Measurements from ENCODE around the gene TMEM231. TPM values are rescaled to one million over a fixed set of nuclear protein-coding genes. Genes with fewer than 3 reads are reported as not detected.
"Not testable (repeated sequence)": the region's sequence is repeated elsewhere in the genome, so short reads cannot be mapped to it uniquely, and the experiment has no call there.

Gene TMEM231
- total RNA-seq, 1 experiment from 2014 or later, result 3.4 TPM

DNA sequence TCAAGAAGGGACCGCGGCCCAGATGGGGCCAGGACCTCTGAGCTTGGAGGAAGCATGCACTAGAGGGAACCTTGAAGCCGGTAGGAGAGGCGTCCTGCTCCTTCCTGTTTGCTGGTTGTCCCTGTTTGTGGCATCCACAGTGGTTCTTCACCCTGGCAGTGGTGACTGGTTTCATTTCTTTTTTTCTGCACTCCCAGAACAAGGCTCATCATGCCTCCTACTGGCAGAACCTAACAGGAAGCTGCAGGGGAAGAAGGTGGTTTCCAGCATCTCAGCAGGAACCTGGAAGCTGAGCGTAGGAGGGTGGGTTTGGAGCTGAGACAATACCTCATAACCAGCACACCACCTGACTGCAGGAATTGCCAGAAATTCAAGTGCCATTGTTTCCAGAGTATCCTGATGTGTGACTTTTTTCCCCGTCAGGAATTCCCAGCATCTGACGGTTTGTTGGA is 5.8 kb downstream of the TMEM231 start:
- Histone ChIP-seq H3K23ac (ENCODE audit: insufficient read length, low read depth, low read length) (no peak overlapping the region), H2BK15ac (ENCODE audit: low read depth, low read length) (no peak overlapping the region), H3K4ac (ENCODE audit: low read depth, low read length) (no peak overlapping the region), H4K8ac (replicated peaks; ENCODE audit: insufficient read length, low read depth, low read length) (no peak overlapping the region), H3K79me2 (ENCODE audit: insufficient read depth, low read length) (no peaks in the 10 kb centered on the region), H2BK5ac (ENCODE audit: insufficient read length, low read length) (no peak overlapping the region), H3K27me3 (ENCODE audit: insufficient read depth, low read length) (no peaks in the 10 kb centered on the region), H2BK120ac (ENCODE audit: low read depth, low read length, poor library complexity, severe bottlenecking) (no peak overlapping the region), H4K91ac (ENCODE audit: insufficient read length, low read depth, low read length) (no peak overlapping the region), H3K9ac (ENCODE audit: extremely low read depth, insufficient read length, low read length) (no peak overlapping the region), H4K20me1 (ENCODE audit: control insufficient read depth, insufficient read depth, insufficient read length) (no peaks in the 10 kb centered on the region), H3K18ac (ENCODE audit: insufficient read length, low read depth, low read length) (no peak overlapping the region), H3K4me2 (ENCODE audit: insufficient read depth, insufficient read length, low read length) (no peak overlapping the region), H3K4me1 (ENCODE audit: insufficient read depth, low read length) (peaks cover 2% of the 10 kb centered on the region; the same call in 1 of the 2 replicates), H3K14ac (ENCODE audit: insufficient read depth, low read length) (0 out of 2 replicates have a peak overlapping the region, but pooled peaks have one; percentile 14), H3T11ph (ENCODE audit: low read length) (no peak overlapping the region), H4K5ac (ENCODE audit: insufficient read length, low read depth, low read length) (no peak overlapping the region), H2BK20ac (ENCODE audit: low read depth, low read length, poor library complexity, severe bottlenecking) (no peak overlapping the region), H3K23me2 (ENCODE audit: insufficient read length, low read depth, low read length, poor library complexity, severe bottlenecking) (peaks cover under 1% of the 10 kb centered on the region), H2AK5ac (ENCODE audit: insufficient read length, low read length) (no peak overlapping the region), H3K79me1 (ENCODE audit: insufficient read depth, low read depth, low read length, poor library complexity, severe bottlenecking) (no peaks in the 10 kb centered on the region), H2AFZ (ENCODE audit: low read length) (peak overlapping the region; percentile 45), H3K27ac (ENCODE audit: insufficient read length, low read depth, low read length) (no peak overlapping the region), H3K9me3 (ENCODE audit: control insufficient read depth, low read depth, low read length) (no peaks in the 10 kb centered on the region), H3K56ac (ENCODE audit: insufficient read length, low read depth, low read length) (no peak overlapping the region), H2BK12ac (ENCODE audit: insufficient read length, low read depth, low read length) (no peak overlapping the region)
- no peaks in the 10 kb centered on the region for H3K27me3 Mint-ChIP-seq (ENCODE audit: low read depth)
- H3K36me3 Mint-ChIP-seq (ENCODE audit: insufficient read depth in 1 of 3, low read depth in 3 of 3), result no peaks in the 10 kb centered on the region; a peak in 2 of 7 replicates
- H3K4me3 Mint-ChIP-seq, result no peak overlapping the region
- peak overlapping the region in 2 of 3 experiments; percentile 14 to 62; a peak in 2 of 7 replicates for H3K27ac Mint-ChIP-seq
- WGBS (ENCODE audit: extremely low coverage, insufficient read length, low lambda C conversion rate), result no CpG with 5 or more reads among the region's 7 CpGs
- H3K4me1 Mint-ChIP-seq, result peaks cover 9% of the 10 kb centered on the region in 2 experiments; a peak in 3 of 4 replicates
- peak; percentile 82 for DNase-seq
- no peaks in the 10 kb centered on the region for H3K9me3 Mint-ChIP-seq
- TF ChIP-seq CTCF (conservative IDR thresholded peaks at IDR 0.05), result peak; percentile 78

DNA sequence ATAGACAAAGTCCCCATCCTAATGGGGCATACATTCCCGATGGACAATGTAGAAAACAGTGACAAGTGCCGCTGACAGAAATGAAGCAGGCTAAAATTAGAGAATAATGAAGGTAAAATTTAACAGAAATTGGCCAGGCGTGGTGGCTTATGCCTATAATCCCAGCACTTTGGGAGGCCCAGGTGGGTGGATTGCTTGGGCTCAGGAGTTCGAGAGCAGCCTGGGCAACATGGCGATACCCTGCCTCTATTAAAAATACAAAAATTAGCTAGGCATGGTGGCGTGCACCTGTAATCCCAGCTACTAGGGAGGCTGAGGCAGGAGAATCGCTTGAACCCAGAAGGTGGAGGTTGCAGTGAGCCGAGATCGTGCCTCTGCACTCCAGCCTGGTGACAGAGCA is 7.6 kb downstream of the TMEM231 start:
- not testable (repeated sequence) for H3K4me3 Mint-ChIP-seq; H2AFZ ChIP-seq (ENCODE audit: low read length); H3K79me2 ChIP-seq (ENCODE audit: insufficient read depth, low read length); H3K79me1 ChIP-seq (ENCODE audit: insufficient read depth, low read depth, low read length, poor library complexity, severe bottlenecking); H2BK5ac ChIP-seq (ENCODE audit: insufficient read length, low read length); H3K14ac ChIP-seq (ENCODE audit: insufficient read depth, low read length); H3K23ac ChIP-seq (ENCODE audit: insufficient read length, low read depth, low read length); H4K8ac ChIP-seq (replicated peaks; ENCODE audit: insufficient read length, low read depth, low read length); H3K27ac ChIP-seq (ENCODE audit: insufficient read length, low read depth, low read length); H3K4me1 ChIP-seq (ENCODE audit: insufficient read depth, low read length); H3K4ac ChIP-seq (ENCODE audit: low read depth, low read length); DNase-seq; H3K56ac ChIP-seq (ENCODE audit: insufficient read length, low read depth, low read length); H3K27me3 Mint-ChIP-seq (ENCODE audit: low read depth); H3K9me3 Mint-ChIP-seq; H3K27me3 ChIP-seq (ENCODE audit: insufficient read depth, low read length); H3K23me2 ChIP-seq (ENCODE audit: insufficient read length, low read depth, low read length, poor library complexity, severe bottlenecking); H2BK120ac ChIP-seq (ENCODE audit: low read depth, low read length, poor library complexity, severe bottlenecking); H3K18ac ChIP-seq (ENCODE audit: insufficient read length, low read depth, low read length); H3K27ac Mint-ChIP-seq; H3K9me3 ChIP-seq (ENCODE audit: control insufficient read depth, low read depth, low read length); H4K20me1 ChIP-seq (ENCODE audit: control insufficient read depth, insufficient read depth, insufficient read length); H4K5ac ChIP-seq (ENCODE audit: insufficient read length, low read depth, low read length); H2BK20ac ChIP-seq (ENCODE audit: low read depth, low read length, poor library complexity, severe bottlenecking); H3K36me3 Mint-ChIP-seq (ENCODE audit: insufficient read depth in 1 of 3, low read depth in 3 of 3); H3K4me1 Mint-ChIP-seq; H4K91ac ChIP-seq (ENCODE audit: insufficient read length, low read depth, low read length); H2BK15ac ChIP-seq (ENCODE audit: low read depth, low read length); H3K4me2 ChIP-seq (ENCODE audit: insufficient read depth, insufficient read length, low read length); H3T11ph ChIP-seq (ENCODE audit: low read length); H3K9ac ChIP-seq (ENCODE audit: extremely low read depth, insufficient read length, low read length); H2AK5ac ChIP-seq (ENCODE audit: insufficient read length, low read length); H2BK12ac ChIP-seq (ENCODE audit: insufficient read length, low read depth, low read length)
- WGBS (ENCODE audit: extremely low coverage, insufficient read length, low lambda C conversion rate), result no CpG with 5 or more reads among the region's 9 CpGs
